ENCODE measurements around the gene HDAC10.

The HDAC10 gene

GRCh38 chr22:50222508-50222907 is 28.6 kb downstream of the HDAC10 start:
- TF ChIP-seq SIN3A (IDR thresholded peaks at IDR 0.05; ENCODE audit: borderline replicate concordance, insufficient read depth, low read length) (no peak), TAF1 (IDR thresholded peaks at IDR 0.05; ENCODE audit: borderline replicate concordance, insufficient read depth, low read length) (no peak), REST (IDR thresholded peaks at IDR 0.05; ENCODE audit: insufficient read depth in 1 of 2, low read depth in 2 of 2, low read length in 2 of 2) (no peak), POLR2AphosphoS5 (IDR thresholded peaks at IDR 0.05; ENCODE audit: low read depth, low read length) (no peak), FOXP2 (optimal IDR thresholded peaks at IDR 0.05; ENCODE audit: borderline replicate concordance, extremely low read depth, extremely low read length, insufficient read depth) (no peak)

- no peak for TF ChIP-seq REST (IDR thresholded peaks at IDR 0.05; ENCODE audit: insufficient read depth in 1 of 2, low read depth in 2 of 2, low read length in 2 of 2)
- TF ChIP-seq FOXP2 (optimal IDR thresholded peaks at IDR 0.05; ENCODE audit: borderline replicate concordance, extremely low read depth, extremely low read length, insufficient read depth): no peak
- no peak for TF ChIP-seq TAF1 (IDR thresholded peaks at IDR 0.05; ENCODE audit: borderline replicate concordance, insufficient read depth, low read length)
- TF ChIP-seq SIN3A (IDR thresholded peaks at IDR 0.05; ENCODE audit: borderline replicate concordance, insufficient read depth, low read length): no peak
- no peak for TF ChIP-seq POLR2AphosphoS5 (IDR thresholded peaks at IDR 0.05; ENCODE audit: low read depth, low read length)
These were observed 29.4 kb downstream of the HDAC10 start for GRCh38 chr22:50221410-50222300.

GRCh38 chr22:50220603-50221409 is 30.3 kb downstream of the HDAC10 start:
- TF ChIP-seq FOXP2 (optimal IDR thresholded peaks at IDR 0.05; ENCODE audit: borderline replicate concordance, extremely low read depth, extremely low read length, insufficient read depth) (no peak), TAF1 (IDR thresholded peaks at IDR 0.05; ENCODE audit: borderline replicate concordance, insufficient read depth, low read length) (no peak), SIN3A (IDR thresholded peaks at IDR 0.05; ENCODE audit: borderline replicate concordance, insufficient read depth, low read length) (no peak), REST (IDR thresholded peaks at IDR 0.05; ENCODE audit: insufficient read depth in 1 of 2, low read depth in 2 of 2, low read length in 2 of 2) (no peak), POLR2AphosphoS5 (IDR thresholded peaks at IDR 0.05; ENCODE audit: low read depth, low read length) (no peak)

GRCh38 chr22:50219800-50220602 is 31.1 kb downstream of the HDAC10 start:
- TF ChIP-seq POLR2AphosphoS5 (IDR thresholded peaks at IDR 0.05; ENCODE audit: low read depth, low read length): no peak
- no peak for TF ChIP-seq FOXP2 (optimal IDR thresholded peaks at IDR 0.05; ENCODE audit: borderline replicate concordance, extremely low read depth, extremely low read length, insufficient read depth)
- TF ChIP-seq TAF1 (IDR thresholded peaks at IDR 0.05; ENCODE audit: borderline replicate concordance, insufficient read depth, low read length): no peak
- TF ChIP-seq SIN3A (IDR thresholded peaks at IDR 0.05; ENCODE audit: borderline replicate concordance, insufficient read depth, low read length): no peak
- no peak for TF ChIP-seq REST (IDR thresholded peaks at IDR 0.05; ENCODE audit: insufficient read depth in 1 of 2, low read depth in 2 of 2, low read length in 2 of 2)
